Right ventricle myocardium superior (tissue), 1 donor: ENCODE data around the gene SIX1. TPM values are rescaled to one million over a fixed set of nuclear protein-coding genes. Genes with fewer than 3 reads are reported as not detected.
A peak's percentile ranks its signal among the peaks of the same experiment; 100 is the strongest.

ENCODE experiments used
- ATAC-seq: fragments of 200-7000 bp; cut with Tn5 transposase; one replicate; pipeline ENCODE4 v1.9.1; 2020; ENCODE audit warnings: mild to moderate bottlenecking; ENCODE audit not compliant: poor library complexity
- DNase-seq: peaks from one replicate; pipeline ENCODE4 v3.0.0-alpha.2; 2020
- intact Hi-C: fragments of 100-400 bp; cut with DNase I; formaldehyde crosslinking; loops from one replicate; pipeline ENCODE4 v1.11.2; 2022
- long read RNA-seq: library from polyadenylated mRNA; unstranded; transcript quantifications from one replicate; pipeline ENCODE4 v2.0.0, GENCODE V29; 2021
- total RNA-seq: library from RNA; stranded (reverse); fragmentation: NEBNext Ultra II Directional; extraction: Animal tissue kit (Norgen Biotek cat#: 25700); gene quantifications from one replicate; pipeline ENCODE4 v1.2.1, GENCODE V29; 2021
- donor health status: DM: no; HTN: yes; CAD: no; lungs with severe emphysema.

The SIX1 gene
- total RNA-seq, result not detected
- long read RNA-seq, result 0 reads

GRCh38 chr14:60648934-60649874, at the start of gene SIX1:
TSS of gene SIX1 (minus strand) at chr14:60649477. CDS start at chr14:60649189, 288 bp downstream.
- ATAC-seq (peak; percentile 97), DNase-seq (peak; percentile 68)
- intact Hi-C loops, result no loop called here

- ATAC-seq (no peak), DNase-seq (no peak)
- intact Hi-C loops, result no loop called here
These were observed 46.0 kb upstream of the SIX1 start for GRCh38 chr14:60695327-60695726.

DNA sequence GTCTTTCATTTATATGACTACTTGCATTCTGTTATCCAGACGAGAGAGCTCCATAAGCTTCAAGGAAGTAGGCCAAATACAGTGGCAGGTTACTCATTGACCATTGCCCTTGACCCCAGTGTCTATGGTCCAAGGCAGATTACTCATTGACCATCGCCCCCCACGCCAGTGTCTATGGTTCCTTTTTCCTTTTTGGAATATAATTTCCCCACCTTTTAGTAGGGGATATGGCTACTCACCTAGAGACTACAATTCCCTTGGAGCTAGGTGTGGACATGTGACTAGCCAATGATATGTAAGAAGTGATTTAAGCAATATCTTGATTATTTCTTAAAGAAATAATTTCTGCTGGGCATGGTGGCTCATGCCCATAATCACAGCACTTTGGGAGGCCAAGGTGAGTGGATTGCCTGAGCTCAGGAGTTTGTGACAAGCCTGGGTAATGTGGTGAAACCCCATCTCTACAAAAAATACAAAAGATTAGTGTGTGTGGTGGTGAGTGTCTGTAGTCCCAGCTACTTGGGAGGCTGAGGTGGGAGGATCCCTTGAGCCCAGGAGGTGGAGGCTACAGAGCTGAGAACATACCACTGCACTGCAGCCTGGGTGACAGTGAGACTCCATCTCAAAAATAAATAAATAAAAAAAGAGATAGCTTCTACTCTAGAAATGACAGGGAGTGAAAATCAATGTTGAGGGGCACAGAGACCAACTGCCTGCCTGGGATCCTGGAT, 42.3 kb upstream of the SIX1 start:
- DNase-seq (no peak), ATAC-seq (no peak)
- intact Hi-C loops, result no loop called here

DNA sequence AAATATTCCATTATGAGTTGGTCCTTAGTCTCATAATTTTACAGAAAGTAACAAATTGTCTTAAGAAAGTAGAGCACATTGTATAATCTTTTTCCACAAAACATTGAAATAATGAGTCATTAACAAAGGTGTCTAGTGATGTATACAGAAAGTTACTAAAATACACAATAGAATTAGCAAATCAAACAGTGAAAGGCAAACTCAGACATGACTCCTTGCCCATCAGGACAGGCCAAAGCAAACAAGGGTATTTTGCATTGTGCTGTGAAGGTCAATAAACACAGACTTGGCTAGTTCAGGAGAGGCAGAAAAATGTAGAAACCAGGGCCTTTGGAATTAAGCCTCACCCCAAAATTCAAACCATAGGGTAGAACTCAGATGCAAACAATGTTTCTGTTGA, 37.6 kb upstream of the SIX1 start:
- intact Hi-C loops, result no loop called here
- no peak for DNase-seq
- no peak for ATAC-seq

DNA sequence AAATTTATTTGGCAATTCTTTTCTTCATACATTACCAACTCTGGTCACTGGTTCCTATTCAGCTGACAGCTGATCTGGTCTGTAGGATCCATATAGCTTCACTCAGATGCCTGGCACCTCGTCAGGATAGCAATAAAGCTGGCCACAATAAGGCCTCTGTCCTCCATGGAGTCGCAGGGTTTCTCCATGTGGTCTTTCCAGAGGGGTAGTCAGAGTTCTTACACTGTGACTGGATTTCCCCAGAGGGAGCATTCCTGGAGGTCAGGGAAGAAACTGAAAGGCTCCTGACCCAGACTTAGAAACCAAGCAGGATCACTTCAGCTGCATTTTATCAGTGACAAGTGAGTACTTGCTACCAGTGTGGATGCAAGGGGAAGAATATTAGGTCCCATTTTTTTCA, 34.9 kb upstream of the SIX1 start:
- intact Hi-C loops, result no loop called here
- no peak for ATAC-seq
- no peak for DNase-seq

- intact Hi-C loops, result no loop called here
- ATAC-seq, result no peak
- DNase-seq, result no peak
These were observed 32.0 kb upstream of the SIX1 start for GRCh38 chr14:60681271-60681670.

DNA sequence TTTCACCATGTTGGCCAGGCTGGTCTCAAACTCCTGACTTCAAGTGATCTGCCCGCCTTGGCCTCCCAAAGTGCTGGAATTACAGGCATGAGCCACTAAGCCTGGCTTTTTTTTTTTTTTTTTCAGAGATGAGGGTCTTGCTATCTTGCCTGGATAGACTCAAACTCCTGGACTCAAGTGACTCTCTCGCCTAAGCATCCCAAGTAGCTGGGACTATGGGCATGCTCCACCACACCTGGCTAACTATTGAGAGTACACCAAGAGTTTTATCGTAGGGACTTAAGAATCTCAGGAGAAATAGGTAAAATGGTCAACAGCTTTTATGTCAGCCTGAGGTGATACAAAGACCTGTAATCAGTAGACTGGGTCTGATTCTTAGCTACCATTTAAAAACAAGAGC, 31.2 kb upstream of the SIX1 start:
- DNase-seq, result no peak
- intact Hi-C loops, result no loop called here
- no peak for ATAC-seq

GRCh38 chr14:60679566-60680258, 30.4 kb upstream of the SIX1 start:
- DNase-seq, result no peak
- intact Hi-C loops, result no loop called here
- ATAC-seq, result no peak

- no peak for ATAC-seq
- DNase-seq, result no peak
- intact Hi-C loops, result no loop called here
These were observed 28.4 kb upstream of the SIX1 start for GRCh38 chr14:60677701-60678100.

DNA sequence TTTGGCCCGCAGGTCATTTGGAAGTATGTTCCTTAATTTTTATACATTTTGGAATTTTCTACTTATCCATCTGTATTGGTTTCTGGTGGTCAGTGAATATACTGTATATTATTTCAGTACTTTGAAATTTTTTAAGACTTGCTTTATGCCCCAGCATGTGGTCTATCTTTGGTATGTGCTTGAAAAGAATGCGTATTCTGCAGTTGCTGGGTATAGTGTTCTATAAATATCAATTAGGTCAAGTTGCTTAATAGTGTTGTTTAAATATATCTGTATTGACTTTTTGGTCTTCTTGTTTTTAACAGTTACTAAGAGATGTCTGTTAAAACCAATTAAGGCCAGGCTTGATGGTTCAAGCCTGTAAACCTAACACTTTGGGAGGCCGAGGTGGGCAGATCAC, 21.7 kb upstream of the SIX1 start:
- intact Hi-C loops, result no loop called here
- peak; percentile 52 for ATAC-seq
- no peak for DNase-seq

DNA sequence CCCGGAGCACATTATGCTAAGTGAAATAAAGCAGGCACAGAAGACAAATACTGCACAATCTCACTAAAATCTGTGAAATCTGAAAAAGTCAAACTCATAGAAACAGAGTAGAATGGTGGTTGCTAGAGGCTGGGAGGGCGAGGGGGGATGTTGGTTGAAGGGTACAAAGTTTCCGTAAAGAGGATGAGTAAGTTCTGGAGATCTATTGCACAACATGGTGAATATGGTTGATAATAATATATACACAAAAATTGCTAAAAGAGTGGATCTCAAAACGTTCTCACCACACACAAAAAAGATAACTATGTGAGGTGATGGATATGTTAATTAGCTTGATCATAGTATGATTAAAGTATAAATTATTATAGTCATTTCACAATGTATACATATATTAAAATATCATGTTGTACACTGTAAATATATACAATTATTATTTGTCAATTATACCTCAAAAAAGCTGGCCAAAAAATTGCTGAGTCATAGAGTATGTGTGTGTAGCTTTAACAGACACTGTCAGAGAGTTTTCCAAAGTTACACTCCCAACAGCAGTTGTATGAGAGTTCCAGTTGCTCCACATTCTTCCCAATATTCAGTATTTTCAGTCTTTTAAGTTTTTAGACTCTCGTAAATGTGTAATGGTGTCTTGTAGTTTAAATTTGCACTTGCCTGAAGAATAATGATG, 19.3 kb upstream of the SIX1 start:
- intact Hi-C loops, result no loop called here

GRCh38 chr14:60665177-60665550, 15.9 kb upstream of the SIX1 start:
- intact Hi-C loops, result no loop called here
- ATAC-seq (no peak), DNase-seq (no peak)

More for the DNA sequence above, 19.3 kb upstream of the SIX1 start:
- DNase-seq, result no peak
- no peak for ATAC-seq

DNA sequence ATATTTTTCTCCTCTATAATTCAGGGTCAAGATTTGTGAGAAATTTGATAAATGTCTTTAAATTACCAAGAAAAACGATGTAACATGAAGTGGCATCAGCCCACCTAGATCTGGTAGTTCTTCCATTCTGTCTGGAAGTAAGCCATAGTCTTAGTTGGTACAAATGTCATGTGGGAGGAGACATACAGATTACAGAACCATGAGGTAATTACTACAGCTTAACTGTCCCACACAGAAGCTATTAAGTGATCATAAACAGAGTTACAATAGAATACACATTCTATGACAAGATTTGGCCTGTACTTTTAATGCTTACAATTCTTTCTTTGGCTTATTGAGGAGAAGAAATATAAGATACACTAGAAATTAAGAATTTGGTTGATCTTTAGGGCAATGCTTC, 13.7 kb upstream of the SIX1 start:
- no peak for ATAC-seq
- intact Hi-C loops, result no loop called here
- no peak for DNase-seq

- intact Hi-C loops, result no loop called here
- ATAC-seq, result no peak
- no peak for DNase-seq
These were observed 12.4 kb upstream of the SIX1 start for GRCh38 chr14:60661721-60662120.

DNA sequence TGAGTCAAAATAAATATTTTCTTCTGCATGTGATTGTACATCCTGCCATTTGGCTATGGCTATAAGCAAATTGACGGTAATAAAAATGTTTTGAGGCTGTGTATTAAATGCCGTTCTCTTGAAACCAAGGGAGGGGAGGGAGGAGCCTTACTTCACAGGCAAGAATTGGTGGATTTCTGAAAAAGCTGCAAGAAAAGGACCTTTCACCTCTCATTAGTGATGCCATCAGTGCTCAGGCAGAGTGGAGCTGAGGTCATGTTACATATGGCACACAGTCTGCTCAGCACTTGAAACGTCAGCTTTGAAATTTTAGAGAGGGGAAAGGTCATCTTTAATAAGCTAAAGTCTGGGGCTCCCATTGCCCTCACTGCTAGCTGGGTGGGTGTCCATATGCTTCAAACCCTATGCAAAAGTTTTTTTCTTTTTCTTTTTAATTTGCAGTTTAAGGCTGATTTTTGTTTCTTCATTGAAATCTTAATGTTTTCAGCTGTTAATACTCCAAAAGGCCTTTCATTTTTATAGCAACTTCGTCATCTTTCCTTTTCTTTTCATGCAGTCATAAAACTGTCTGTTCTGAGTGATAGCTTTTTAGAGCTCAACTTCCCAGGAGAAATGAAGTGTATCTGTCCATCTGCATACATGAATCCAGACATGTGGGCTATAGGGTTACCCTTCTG, 9.8 kb upstream of the SIX1 start:
- intact Hi-C loops, result no loop called here
- ATAC-seq (no peak), DNase-seq (no peak)

- no peak for DNase-seq
- intact Hi-C loops, result no loop called here
- ATAC-seq, result no peak
These were observed 9.0 kb upstream of the SIX1 start for GRCh38 chr14:60658211-60658690.

- intact Hi-C loops, result no loop called here
- ATAC-seq (peak; percentile 37), DNase-seq (no peak)
These were observed 8.4 kb upstream of the SIX1 start for GRCh38 chr14:60657456-60658210.
